Endothelial cell of umbilical vein (primary cell): ENCODE data around the gene TMEFF2. TPM values are rescaled to one million over a fixed set of nuclear protein-coding genes. Genes with fewer than 3 reads are reported as not detected.

ENCODE experiments used
- BruUV-seq: library from RNA; stranded (reverse); fragments of 400-500 nt; replicated peaks from 2 replicates; lab custom pipeline; 2021; lab: Mats Ljungman, UMichigan
- CTCF ChIA-PET: fragments of 300-600, 350-600 bp; sonication (Branson Sonifier 250); formaldehyde crosslinking; loops from one replicate; lab custom pipeline; 2021; ENCODE audit warnings: antibody characterized with exemption, inconsistent platforms; lab: Charles Lee
- POLR2A ChIA-PET: fragments of 300-600, 350-600 bp; sonication (Branson Sonifier 250); formaldehyde crosslinking; loops from one replicate; lab custom pipeline; 2021; ENCODE audit warnings: antibody characterized with exemption, inconsistent platforms; lab: Charles Lee
- DNase-seq: peaks from one replicate; pipeline ENCODE4 v3.0.0-alpha.2; 2011; ENCODE audit warnings: low read depth, low spot score
- FAIRE-seq: peaks from 2 replicates; lab custom pipeline; 2011; peaks lifted over from hg19 to GRCh38; lab: Jason Lieb, UNC
- H2AFZ ChIP-seq: 2 replicates; pipeline ENCODE4 v1.6.0; 2012; ENCODE audit warnings: low read depth, low read length, control low read depth, inconsistent platforms
- H3K27ac ChIP-seq: 2 replicates; pipeline ENCODE4 v1.5.1; 2011; ENCODE audit warnings: low read depth, mild to moderate bottlenecking, control low read depth, low read length, moderate library complexity; ENCODE audit not compliant: insufficient read depth
- H3K27me3 ChIP-seq, 2 experiments: 2 replicates each; pipeline versions ENCODE4 v1.6.0 to v1.6.1; 2011; ENCODE audit warnings: low read length in 2 of 2, mixed read lengths in 1 of 2; ENCODE audit not compliant: control insufficient read depth in 2 of 2, insufficient read depth in 2 of 2
- H3K36me3 ChIP-seq, 2 experiments: 2 replicates in 1 of 2; 3 replicates in 1 of 2; pipeline ENCODE4 v1.5.1; 2011; ENCODE audit warnings: low read length in 2 of 2, mild to moderate bottlenecking in 1 of 2, moderate library complexity in 1 of 2; ENCODE audit not compliant: control insufficient read depth in 2 of 2, insufficient read depth in 2 of 2; ENCODE audit errors: extremely low read depth in 1 of 2
- H3K4me1 ChIP-seq: 3 replicates; pipeline ENCODE4 v1.5.1; 2011; ENCODE audit warnings: mild to moderate bottlenecking, low read length; ENCODE audit not compliant: control insufficient read depth, insufficient read depth; ENCODE audit errors: extremely low read depth
- H3K4me2 ChIP-seq: 2 replicates; pipeline ENCODE4 v1.6.1; 2011; ENCODE audit warnings: low read length, control low read depth, mixed read lengths; ENCODE audit not compliant: insufficient read depth
- H3K4me3 ChIP-seq, 3 experiments: fragments of 200-600 bp in 1 of 3; sonication (generic), shearing (Covaris generic) in 1 of 3; replicated peaks in 1 of 3; 2 replicates each; pipeline ENCODE4 v1.5.1; 2011 to 2016; ENCODE audit warnings: control low read depth in 3 of 3, low read length in 3 of 3, mild to moderate bottlenecking in 2 of 3, inconsistent platforms in 1 of 3, low read depth in 1 of 3, moderate library complexity in 1 of 3; ENCODE audit not compliant: insufficient read depth in 1 of 3
- H3K79me2 ChIP-seq: 2 replicates; pipeline ENCODE4 v1.6.0; 2012; ENCODE audit warnings: low read length, inconsistent platforms; ENCODE audit not compliant: control insufficient read depth, insufficient read depth
- H3K9ac ChIP-seq: replicated peaks from 2 replicates; pipeline ENCODE3; 2011; ENCODE audit warnings: low read length, control low read depth; ENCODE audit not compliant: insufficient read depth; ENCODE audit errors: extremely low read depth
- H3K9me1 ChIP-seq: replicated peaks from 3 replicates; pipeline ENCODE4 v1.6.0; 2011; ENCODE audit warnings: mild to moderate bottlenecking, low read length; ENCODE audit not compliant: control insufficient read depth, insufficient read depth; ENCODE audit errors: extremely low read depth
- H3K9me3 ChIP-seq: replicated peaks from 2 replicates; pipeline ENCODE4 v1.5.1; 2012; ENCODE audit warnings: low read length, inconsistent platforms; ENCODE audit not compliant: control insufficient read depth, insufficient read depth
- H4K20me1 ChIP-seq: replicated peaks from 2 replicates; pipeline ENCODE3; 2011; ENCODE audit warnings: mild to moderate bottlenecking, low read length; ENCODE audit not compliant: control insufficient read depth, insufficient read depth; ENCODE audit errors: extremely low read depth
- GATA2 ChIP-seq: IDR thresholded peaks from 2 replicates; pipeline ENCODE4 v1.7.0; 2011; ENCODE audit warnings: low read depth, mild to moderate bottlenecking, moderate library complexity, mixed read lengths, low read length; ENCODE audit not compliant: insufficient read length, insufficient read depth
- JUN ChIP-seq: IDR thresholded peaks from 2 replicates; pipeline ENCODE4 v1.6.1; 2011; ENCODE audit warnings: borderline replicate concordance, low read depth; ENCODE audit not compliant: insufficient read length, insufficient read depth
- MYC ChIP-seq: IDR thresholded peaks from one replicate; pipeline ENCODE4 v1.6.1; 2011; ENCODE audit warnings: mild to moderate bottlenecking, low read depth, low read length
- POLR2A ChIP-seq: IDR thresholded peaks from 2 replicates; pipeline ENCODE4 v1.6.1; 2012; ENCODE audit warnings: low read depth, mild to moderate bottlenecking, control low read depth, low read length
- POLR2AphosphoS5 ChIP-seq: IDR thresholded peaks from 2 replicates; pipeline ENCODE4 v1.6.1; 2012; ENCODE audit warnings: low read depth, mild to moderate bottlenecking, control low read depth, low read length, moderate library complexity; ENCODE audit not compliant: insufficient read depth
- dilution Hi-C: fragments of 300-500 bp; cut with MboI; formaldehyde crosslinking; loops from one replicate; pipeline ENCODE4 v1.15.0; 2019; ENCODE audit warnings: low sequenced_read_pairs; ENCODE audit not compliant: extremely low pct_ligation_motif_present
- intact Hi-C: fragments of 100-400 bp; cut with micrococcal nuclease; formaldehyde crosslinking; loops from one replicate; pipeline ENCODE4 v1.10.0; 2022
- polyA plus RNA-seq, 4 experiments: library from polyadenylated mRNA; depleted of rRNA in 3 of 4; stranded (reverse) in 3 of 4; unstranded in 1 of 4; fragments of >200 nt; gene quantifications; 2 replicates each; pipeline versions ENCODE4 v1.2.1 to v1.2.3, GENCODE V29; 2011 to 2012; ENCODE audit warnings: missing spikeins in 1 of 4
- total RNA-seq: library from RNA; stranded (reverse); gene quantifications from 2 replicates; pipeline ENCODE4 v1.2.3, GENCODE V29; 2021
- TF ChIP-seq, protein P1 (sequence below): IDR thresholded peaks from 2 replicates; pipeline ENCODE4 v1.6.1; 2011; ENCODE audit not compliant: insufficient read depth, insufficient read length
- TF ChIP-seq, protein P2 (sequence below), 2 donors: IDR thresholded peaks; 1 replicate in 1 of 2; 2 replicates in 1 of 2; pipeline ENCODE4 v1.5.1; 2011; ENCODE audit warnings: low read length in 2 of 2, mild to moderate bottlenecking in 2 of 2, moderate library complexity in 2 of 2, control low read depth in 1 of 2, inconsistent platforms in 1 of 2, low read depth in 1 of 2; ENCODE audit not compliant: insufficient read depth in 1 of 2; ENCODE audit errors: extremely low read depth in 1 of 2

Gene TMEFF2
- total and polyA plus RNA-seq, 2 donors (not counting 3 experiments of a cell fraction or from before 2014, with no cell fraction given): 0.18 to 0.20 TPM

DNA sequence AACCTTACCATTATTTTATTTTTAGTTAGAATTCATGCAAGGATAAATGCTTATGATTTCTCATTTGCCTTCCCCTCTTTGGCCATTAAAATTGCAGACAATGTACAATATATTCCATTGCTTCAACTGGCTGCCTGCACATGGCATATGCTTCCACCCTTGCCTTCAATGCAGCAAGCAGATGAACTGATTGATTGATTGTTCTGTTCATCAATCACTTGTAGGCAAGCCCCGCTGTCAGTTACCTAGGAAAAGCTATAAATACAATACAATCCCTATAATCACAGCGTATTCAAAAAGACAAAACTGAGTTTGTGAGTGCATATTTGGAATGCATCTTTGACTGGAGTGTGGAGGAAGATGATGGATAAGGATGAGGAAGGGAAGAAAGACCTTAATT is 274.2 kb downstream of the TMEFF2 start:
- Histone ChIP-seq H3K9me1 (no peaks in the 10 kb centered on the region), H3K27ac (no peak overlapping the region), H3K9me3 (no peaks in the 10 kb centered on the region), H3K36me3 (no peaks in the 10 kb centered on the region), H3K4me1 (peaks cover 18% of the 10 kb centered on the region), H3K27me3 (no peaks in the 10 kb centered on the region), H3K79me2 (no peaks in the 10 kb centered on the region), H3K4me2 (no peak overlapping the region), H2AFZ (no peak overlapping the region), H3K9ac (no peak overlapping the region), H4K20me1 (no peaks in the 10 kb centered on the region), H3K4me3 (no peak overlapping the region)
- intact Hi-C loops (no loop called here), dilution Hi-C loops (no loop called here)
- no TSS peak for BruUV-seq
- POLR2A ChIA-PET: no interaction called here
- CTCF ChIA-PET: interaction anchor here (1.5 to 2.3 kb wide), 2 partner anchors 8 to 242 kb away, joined by 3 to 6 read pairs; no protein-coding TSS in a partner anchor
- FAIRE-seq (no peak), DNase-seq (no peak)
- TF ChIP-seq, protein P1, sequence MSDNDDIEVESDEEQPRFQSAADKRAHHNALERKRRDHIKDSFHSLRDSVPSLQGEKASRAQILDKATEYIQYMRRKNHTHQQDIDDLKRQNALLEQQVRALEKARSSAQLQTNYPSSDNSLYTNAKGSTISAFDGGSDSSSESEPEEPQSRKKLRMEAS: no peak
- TF ChIP-seq POLR2AphosphoS5 (no peak), MYC (no peak), POLR2A (no peak), JUN (no peak), GATA2 (no peak)
- TF ChIP-seq, protein P2, sequence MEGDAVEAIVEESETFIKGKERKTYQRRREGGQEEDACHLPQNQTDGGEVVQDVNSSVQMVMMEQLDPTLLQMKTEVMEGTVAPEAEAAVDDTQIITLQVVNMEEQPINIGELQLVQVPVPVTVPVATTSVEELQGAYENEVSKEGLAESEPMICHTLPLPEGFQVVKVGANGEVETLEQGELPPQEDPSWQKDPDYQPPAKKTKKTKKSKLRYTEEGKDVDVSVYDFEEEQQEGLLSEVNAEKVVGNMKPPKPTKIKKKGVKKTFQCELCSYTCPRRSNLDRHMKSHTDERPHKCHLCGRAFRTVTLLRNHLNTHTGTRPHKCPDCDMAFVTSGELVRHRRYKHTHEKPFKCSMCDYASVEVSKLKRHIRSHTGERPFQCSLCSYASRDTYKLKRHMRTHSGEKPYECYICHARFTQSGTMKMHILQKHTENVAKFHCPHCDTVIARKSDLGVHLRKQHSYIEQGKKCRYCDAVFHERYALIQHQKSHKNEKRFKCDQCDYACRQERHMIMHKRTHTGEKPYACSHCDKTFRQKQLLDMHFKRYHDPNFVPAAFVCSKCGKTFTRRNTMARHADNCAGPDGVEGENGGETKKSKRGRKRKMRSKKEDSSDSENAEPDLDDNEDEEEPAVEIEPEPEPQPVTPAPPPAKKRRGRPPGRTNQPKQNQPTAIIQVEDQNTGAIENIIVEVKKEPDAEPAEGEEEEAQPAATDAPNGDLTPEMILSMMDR (IDR thresholded peaks at IDR 0.05; ENCODE audit: extremely low read depth in 1 of 2, insufficient read depth in 1 of 2, low read depth in 1 of 2, low read length in 2 of 2): no peak
